PC-3 (cell line): ENCODE results near the gene SART3. TPM values are rescaled to one million over a fixed set of nuclear protein-coding genes. Genes with fewer than 3 reads are reported as not detected.

Experiments used
- ATAC-seq: fragments of 200-7000 bp; cut with Tn5 transposase; 2 replicates; pipeline ENCODE4 v1.9.1; 2020; ENCODE audit warnings: mild to moderate bottlenecking, moderate library complexity
- BruUV-seq: library from RNA; stranded (reverse); fragments of 400-500 nt; replicated peaks from 2 replicates; lab custom pipeline; 2021; lab: Mats Ljungman, UMichigan
- CTCF ChIA-PET: fragments of 300-600 bp; sonication (Branson Sonifier 250); formaldehyde crosslinking; loops from one replicate; lab custom pipeline; 2022; ENCODE audit warnings: antibody characterized with exemption; lab: Charles Lee
- POLR2A ChIA-PET: fragments of 300-600 bp; sonication (Branson Sonifier 250); formaldehyde crosslinking; loops from one replicate; lab custom pipeline; 2022; ENCODE audit warnings: antibody characterized with exemption; ENCODE audit not compliant: unreplicated experiment; lab: Charles Lee
- DNase-seq: peaks from one replicate; pipeline ENCODE4 v3.0.0-alpha.2; 2015
- H2AFZ ChIP-seq: fragments of 300-600 bp; sonication (generic); 2 replicates; pipeline ENCODE4 v1.6.0; 2016; ENCODE audit warnings: antibody characterized with exemption, low read length
- H3F3A ChIP-seq: fragments of 300-600 bp; sonication (generic); one replicate; pipeline ENCODE4 v1.6.0; 2017; ENCODE audit warnings: antibody characterized with exemption, low read length, control low read depth, mild to moderate bottlenecking; ENCODE audit not compliant: unreplicated experiment
- H3K27ac ChIP-seq: fragments of 300-600 bp; sonication (generic); 2 replicates; pipeline ENCODE4 v1.5.1; 2016; ENCODE audit warnings: mild to moderate bottlenecking, low read length
- H3K27me3 ChIP-seq: fragments of 300-600 bp; sonication (generic); 2 replicates; pipeline ENCODE4 v1.6.1; 2016; ENCODE audit warnings: low read length, mixed read lengths
- H3K36me3 ChIP-seq: fragments of 300-600 bp; sonication (generic); 2 replicates; pipeline ENCODE4 v1.6.1; 2016; ENCODE audit warnings: low read depth, mixed run types, low read length, mixed read lengths
- H3K4me1 ChIP-seq: fragments of 300-600 bp; sonication (generic); 2 replicates; pipeline ENCODE4 v1.5.1; 2016; ENCODE audit warnings: low read length; ENCODE audit not compliant: insufficient read depth
- H3K4me2 ChIP-seq: fragments of 300-600 bp; sonication (generic); 2 replicates; pipeline ENCODE4 v1.6.0; 2016; ENCODE audit warnings: low read length
- H3K4me3 ChIP-seq: fragments of 300-600 bp; sonication (generic); 2 replicates; pipeline ENCODE4 v1.5.1; 2016; ENCODE audit warnings: mild to moderate bottlenecking, low read length, mixed read lengths
- H3K79me2 ChIP-seq: fragments of 300-600 bp; sonication (generic); 2 replicates; pipeline ENCODE4 v1.6.1; 2017; ENCODE audit warnings: low read length, mixed read lengths
- H3K9ac ChIP-seq: fragments of 300-600 bp; sonication (generic); 2 replicates; pipeline ENCODE4 v1.6.0; 2016; ENCODE audit warnings: mild to moderate bottlenecking, low read length
- H3K9me2 ChIP-seq: fragments of 300-600 bp; sonication (generic); replicated peaks from 2 replicates; pipeline ENCODE4 v1.6.1; 2016; ENCODE audit warnings: mixed run types, low read length, mixed read lengths
- H3K9me3 ChIP-seq: fragments of 300-600 bp; sonication (generic); 2 replicates; pipeline ENCODE4 v1.6.1; 2016; ENCODE audit warnings: low read length, mixed read lengths
- H4K20me1 ChIP-seq: fragments of 300-600 bp; sonication (generic); 2 replicates; pipeline ENCODE4 v1.6.1; 2016; ENCODE audit warnings: low read length, mixed read lengths
- CTCF ChIP-seq: fragments of 300-600 bp; sonication (generic); conservative IDR thresholded peaks from 2 replicates; pipeline ENCODE4 v1.5.1; 2017; ENCODE audit warnings: antibody characterized with exemption, low read depth, mild to moderate bottlenecking, low read length
- EZH2 ChIP-seq: fragments of 300-600 bp; sonication (generic); IDR thresholded peaks from one replicate; pipeline ENCODE4 v1.6.1; 2017; ENCODE audit warnings: antibody characterized with exemption, mild to moderate bottlenecking, low read length; ENCODE audit not compliant: unreplicated experiment
- EZH2phosphoT487 ChIP-seq: fragments of 300-600 bp; sonication (generic); IDR thresholded peaks from 2 replicates; pipeline ENCODE4 v1.6.1; 2018; ENCODE audit warnings: mild to moderate bottlenecking, antibody characterized with exemption, low read length, borderline replicate concordance
- intact Hi-C: fragments of 100-400 bp; cut with micrococcal nuclease; formaldehyde crosslinking; loops from 2 replicates; pipeline ENCODE4 v1.9.0; 2023
- total RNA-seq: library from RNA; depleted of rRNA; stranded (reverse); fragments of >200 nt; gene quantifications from 2 replicates; pipeline ENCODE4 v1.2.3, GENCODE V29; 2014

Gene SART3
- total RNA-seq, 1 experiment from 2014 or later: 165 TPM

DNA sequence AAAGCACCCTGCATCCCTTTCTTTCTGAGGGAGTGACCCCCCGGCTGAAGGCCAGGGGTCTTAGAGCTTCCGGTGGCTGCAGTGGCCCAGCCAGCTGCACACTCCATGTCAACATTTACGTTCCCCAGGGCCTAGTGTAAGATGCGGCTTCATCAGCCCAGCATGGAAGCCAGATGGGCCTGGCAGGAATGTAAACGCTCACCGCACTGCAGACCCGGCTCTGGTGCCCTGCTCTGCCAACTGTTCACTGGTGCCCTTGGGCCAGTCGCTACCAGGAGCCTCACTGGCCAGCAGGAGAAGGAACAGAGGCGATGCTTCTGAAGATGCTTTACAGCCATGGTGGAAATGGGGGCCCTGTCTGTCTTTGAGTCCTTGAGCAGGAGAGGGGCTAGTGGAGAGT, 45.5 kb upstream of the SART3 start:
- H3K4me2 ChIP-seq: no peak overlapping the region
- BruUV-seq: no TSS peak
- H3K27ac ChIP-seq: no peak overlapping the region
- intact Hi-C loops: no loop called here
- no peak overlapping the region for H3K4me3 ChIP-seq
- H3K36me3 ChIP-seq: no peaks in the 10 kb centered on the region
- H3F3A ChIP-seq: no peaks in the 10 kb centered on the region
- H3K79me2 ChIP-seq: no peaks in the 10 kb centered on the region
- no peak for DNase-seq
- ChIA-PET POLR2A (no interaction called here), CTCF (no interaction called here)
- no peaks in the 10 kb centered on the region for H3K9me2 ChIP-seq
- H3K9me3 ChIP-seq: no peaks in the 10 kb centered on the region
- no peak overlapping the region for H3K9ac ChIP-seq
- no peak overlapping the region for H2AFZ ChIP-seq
- no peaks in the 10 kb centered on the region for H4K20me1 ChIP-seq
- ATAC-seq: no peak
- no peaks in the 10 kb centered on the region for H3K27me3 ChIP-seq
- TF ChIP-seq EZH2phosphoT487 (no peak), CTCF (no peak), EZH2 (no peak)
- peaks cover under 1% of the 10 kb centered on the region; the same call in 1 of the 2 replicates for H3K4me1 ChIP-seq

- Histone ChIP-seq H3K27ac (no peak overlapping the region), H2AFZ (no peak overlapping the region), H3K9me2 (no peaks in the 10 kb centered on the region), H3K9ac (no peak overlapping the region), H4K20me1 (no peaks in the 10 kb centered on the region), H3K9me3 (no peaks in the 10 kb centered on the region), H3K27me3 (no peaks in the 10 kb centered on the region), H3K4me1 (no peaks in the 10 kb centered on the region), H3K4me2 (no peak overlapping the region), H3K79me2 (no peaks in the 10 kb centered on the region), H3K36me3 (no peaks in the 10 kb centered on the region), H3F3A (no peaks in the 10 kb centered on the region), H3K4me3 (no peak overlapping the region)
- POLR2A ChIA-PET: no interaction called here
- CTCF ChIA-PET: no interaction called here
- ATAC-seq (no peak), DNase-seq (no peak)
- no peak for TF ChIP-seq EZH2
- no peak for TF ChIP-seq EZH2phosphoT487
- no peak for TF ChIP-seq CTCF
- intact Hi-C loops: no loop called here
- BruUV-seq: no TSS peak
Measured at GRCh38 chr12:108605690-108606406, 44.9 kb upstream of the SART3 start.

DNA sequence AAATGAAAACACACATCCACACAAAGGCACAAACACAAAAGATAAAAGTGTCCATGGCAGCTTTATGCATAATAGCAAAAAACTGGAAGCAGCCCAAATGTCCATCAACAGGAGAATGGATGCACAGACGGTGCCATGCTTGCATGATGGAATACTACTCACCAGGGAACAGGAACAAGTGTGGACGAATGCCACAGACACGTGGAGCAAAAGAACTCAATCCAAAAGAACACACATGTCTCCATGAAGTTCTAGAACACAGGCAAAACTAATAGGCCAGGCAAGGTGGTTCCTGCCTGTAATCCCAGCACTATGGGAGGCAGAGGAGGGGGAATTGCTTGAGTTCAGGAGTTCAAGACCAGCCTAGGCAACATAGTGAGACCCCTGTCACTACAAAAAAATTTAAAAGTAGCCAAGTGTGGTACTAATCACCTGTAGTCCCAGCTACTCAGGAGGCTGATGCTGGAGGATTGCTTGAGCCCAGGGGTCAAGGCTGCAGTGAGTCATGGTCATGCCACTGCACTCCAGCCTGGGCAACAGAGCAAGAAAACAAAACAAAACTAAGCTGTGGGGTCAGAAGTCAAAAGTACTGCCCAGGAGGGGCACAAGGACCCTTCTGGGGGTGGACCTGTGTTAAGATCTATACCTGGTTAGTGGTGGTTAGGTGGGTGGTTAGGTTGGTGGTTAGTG, 44.2 kb upstream of the SART3 start:
- CTCF ChIA-PET: no interaction called here
- Histone ChIP-seq H3F3A (no peaks in the 10 kb centered on the region), H3K9me2 (no peaks in the 10 kb centered on the region), H3K27ac (no peak overlapping the region), H3K27me3 (no peaks in the 10 kb centered on the region), H2AFZ (no peak overlapping the region), H3K4me3 (no peak overlapping the region), H4K20me1 (no peaks in the 10 kb centered on the region), H3K4me1 (no peaks in the 10 kb centered on the region), H3K9ac (no peak overlapping the region), H3K36me3 (no peaks in the 10 kb centered on the region), H3K4me2 (no peak overlapping the region), H3K9me3 (no peaks in the 10 kb centered on the region), H3K79me2 (no peaks in the 10 kb centered on the region)
- TF ChIP-seq EZH2 (no peak), CTCF (no peak), EZH2phosphoT487 (no peak)
- intact Hi-C loops: no loop called here
- no TSS peak for BruUV-seq
- ATAC-seq: no peak
- POLR2A ChIA-PET: no interaction called here
- DNase-seq: no peak
